HEK293 (cell line): ENCODE measurements around the gene ANKRD9.

ENCODE experiments used
- CTCF ChIA-PET: fragments of 350-600 bp; formaldehyde crosslinking; extraction: SDS; loops from one replicate; lab custom pipeline; 2021; ENCODE audit warnings: antibody characterized with exemption; lab: Yijun Ruan, JAX
- POLR2A ChIA-PET: fragments of 300-600 bp; formaldehyde crosslinking; extraction: SDS; loops from one replicate; lab custom pipeline; 2020; ENCODE audit warnings: antibody characterized with exemption, inconsistent platforms; lab: Yijun Ruan, JAX
- H3K27ac ChIP-seq: fragments of 200-500 bp; sonication (Bioruptor generic); 2 replicates; pipeline ENCODE4 v1.5.1; 2014; ENCODE audit warnings: low read depth, low read length, control low read depth, inconsistent platforms; ENCODE audit errors: extremely low read depth
- H3K36me3 ChIP-seq, 2 experiments: fragments of 200-500 bp in 1 of 2; sonication (Bioruptor generic) in 1 of 2; 1 replicate in 1 of 2; 2 replicates in 1 of 2; pipeline ENCODE4 v1.5.1; 2014 to 2017; ENCODE audit warnings: inconsistent platforms in 2 of 2, low read length in 2 of 2; ENCODE audit not compliant: control insufficient read depth in 2 of 2, insufficient read depth in 1 of 2
- H3K4me1 ChIP-seq: fragments of 200-500 bp; sonication (Bioruptor generic); 2 replicates; pipeline ENCODE4 v1.5.1; 2014; ENCODE audit warnings: mild to moderate bottlenecking, low read length, inconsistent platforms; ENCODE audit not compliant: control insufficient read depth, insufficient read depth
- H3K4me3 ChIP-seq: 2 replicates; pipeline ENCODE4 v1.5.1; 2011; ENCODE audit warnings: low read depth, mild to moderate bottlenecking, control low read depth, low read length, moderate library complexity
- H3K9me3 ChIP-seq: fragments of 200-500 bp; sonication (Bioruptor generic); 2 replicates; pipeline ENCODE4 v1.5.1; 2014; ENCODE audit warnings: low read depth, low read length, inconsistent platforms; ENCODE audit not compliant: control insufficient read depth, insufficient read depth
- EGR2 ChIP-seq: fragments of 450-650 bp; formaldehyde crosslinking; IDR thresholded peaks from 2 replicates; pipeline ENCODE4 v1.5.1; 2016; ENCODE audit warnings: low read depth, missing biosample characterization, missing genetic modification characterization
- HIC1 ChIP-seq: fragments of 450-650 bp; formaldehyde crosslinking; IDR thresholded peaks from 2 replicates; pipeline ENCODE4 v1.5.1; 2016; ENCODE audit warnings: missing biosample characterization, missing genetic modification characterization
- KLF1 ChIP-seq: fragments of 450-650 bp; formaldehyde crosslinking; IDR thresholded peaks from 2 replicates; pipeline ENCODE4 v1.5.1; 2016; ENCODE audit warnings: missing biosample characterization, missing genetic modification characterization
- KLF16 ChIP-seq: fragments of 450-650 bp; formaldehyde crosslinking; IDR thresholded peaks from 2 replicates; pipeline ENCODE4 v1.5.1; 2017; ENCODE audit warnings: missing biosample characterization, missing genetic modification characterization
- KLF7 ChIP-seq: fragments of 450-650 bp; formaldehyde crosslinking; IDR thresholded peaks from 2 replicates; pipeline ENCODE4 v1.5.1; 2016; ENCODE audit warnings: missing biosample characterization, missing genetic modification characterization, borderline replicate concordance
- KLF8 ChIP-seq: fragments of 450-650 bp; formaldehyde crosslinking; IDR thresholded peaks from 2 replicates; pipeline ENCODE4 v1.5.1; 2016; ENCODE audit warnings: missing biosample characterization, missing genetic modification characterization
- KLF9 ChIP-seq: fragments of 450-650 bp; formaldehyde crosslinking; IDR thresholded peaks from 2 replicates; pipeline ENCODE4 v1.5.1; 2016; ENCODE audit warnings: missing biosample characterization, missing genetic modification characterization, low read depth
- MEIS1 ChIP-seq: sonication (generic); formaldehyde crosslinking; IDR thresholded peaks from 2 replicates; pipeline ENCODE4 v1.8.1; 2022; ENCODE audit warnings: missing genetic modification reagents, mild to moderate bottlenecking, borderline replicate concordance
- REPIN1 ChIP-seq: fragments of 450-650 bp; formaldehyde crosslinking; IDR thresholded peaks from 2 replicates; pipeline ENCODE4 v1.5.1; 2017; ENCODE audit warnings: missing biosample characterization, missing genetic modification characterization, low read depth
- SP2 ChIP-seq: fragments of 450-650 bp; formaldehyde crosslinking; IDR thresholded peaks from 2 replicates; pipeline ENCODE4 v1.5.1; 2016; ENCODE audit warnings: missing biosample characterization, missing genetic modification characterization
- SP3 ChIP-seq: fragments of 450-650 bp; formaldehyde crosslinking; IDR thresholded peaks from 2 replicates; pipeline ENCODE4 v1.5.1; 2016; ENCODE audit warnings: missing biosample characterization, missing genetic modification characterization
- ZBTB10 ChIP-seq: fragments of 450-650 bp; formaldehyde crosslinking; IDR thresholded peaks from 2 replicates; pipeline ENCODE4 v1.5.1; 2016; ENCODE audit warnings: missing biosample characterization, missing genetic modification characterization
- ZNF391 ChIP-seq: fragments of 450-650 bp; formaldehyde crosslinking; IDR thresholded peaks from 2 replicates; pipeline ENCODE4 v1.5.1; 2016; ENCODE audit warnings: low read depth, missing biosample characterization, missing genetic modification characterization, borderline replicate concordance
- ZNF426 ChIP-seq: fragments of 450-650 bp; formaldehyde crosslinking; IDR thresholded peaks from 2 replicates; pipeline ENCODE4 v1.5.1; 2017; ENCODE audit warnings: missing biosample characterization, missing genetic modification characterization, mild to moderate bottlenecking, inconsistent platforms, moderate library complexity
- ZNF473 ChIP-seq: fragments of 450-650 bp; formaldehyde crosslinking; IDR thresholded peaks from 2 replicates; pipeline ENCODE4 v1.5.1; 2017; ENCODE audit warnings: missing biosample characterization, missing genetic modification characterization
- ZNF626 ChIP-seq: fragments of 450-650 bp; sonication (Bioruptor Pico); formaldehyde crosslinking; IDR thresholded peaks from 2 replicates; pipeline ENCODE4 v1.5.1; 2018; ENCODE audit warnings: missing biosample characterization, missing genetic modification characterization, inconsistent platforms
- ZNF658 ChIP-seq: fragments of 450-650 bp; formaldehyde crosslinking; IDR thresholded peaks from 2 replicates; pipeline ENCODE4; 2016; ENCODE audit warnings: missing biosample characterization, missing genetic modification characterization
- ZNF664 ChIP-seq: fragments of 450-650 bp; formaldehyde crosslinking; IDR thresholded peaks from 2 replicates; pipeline ENCODE4 v1.5.1; 2016; ENCODE audit warnings: missing biosample characterization, missing genetic modification characterization
- ZNF692 ChIP-seq: fragments of 450-650 bp; formaldehyde crosslinking; IDR thresholded peaks from 2 replicates; pipeline ENCODE4 v1.5.1; 2016; ENCODE audit warnings: missing biosample characterization, missing genetic modification characterization
- ZNF768 ChIP-seq: fragments of 450-650 bp; formaldehyde crosslinking; IDR thresholded peaks from 2 replicates; pipeline ENCODE4 v1.5.1; 2018; ENCODE audit warnings: missing biosample characterization, mild to moderate bottlenecking, missing genetic modification characterization
- ZNF792 ChIP-seq: fragments of 450-650 bp; formaldehyde crosslinking; IDR thresholded peaks from 2 replicates; pipeline ENCODE4 v1.5.1; 2016; ENCODE audit warnings: missing biosample characterization, missing genetic modification characterization
- ZNF843 ChIP-seq: fragments of 450-650 bp; formaldehyde crosslinking; IDR thresholded peaks from 2 replicates; pipeline ENCODE4 v1.5.1; 2016; ENCODE audit warnings: missing biosample characterization, missing genetic modification characterization

Gene ANKRD9

GRCh38 chr14:102510616-102511520 is 1.3 kb upstream of the ANKRD9 start:
- no peak overlapping the region for H3K27ac ChIP-seq
- peaks cover 0 to 23% of the 10 kb centered on the region in 2 experiments; a peak in 1 of 3 replicates for H3K36me3 ChIP-seq
- ChIA-PET POLR2A (interaction anchor here (1.0 kb wide), 1 partner anchor 14 kb away, joined by 5 read pairs; no protein-coding TSS in a partner anchor), CTCF (interaction anchor here (0.6 to 1.6 kb wide), 3 partner anchors 14 to 549 kb away, joined by 3 to 5 read pairs (median 3); no protein-coding TSS in a partner anchor)
- peaks cover 3% of the 10 kb centered on the region; the same call in 1 of the 2 replicates for H3K4me1 ChIP-seq
- no peaks in the 10 kb centered on the region for H3K9me3 ChIP-seq
- no peak for TF ChIP-seq ZNF843 (tag by site-specific recombination)
- TF ChIP-seq EGR2, result 0 out of 2 replicates have a peak, but pooled peaks have one; percentile 16
- no peak for TF ChIP-seq KLF16 (tag by site-specific recombination)
- TF ChIP-seq KLF9 (tag by site-specific recombination), result peak; percentile 50; the same call in 1 of the 2 replicates
- TF ChIP-seq ZNF658 (tag by site-specific recombination), result no peak
- TF ChIP-seq ZNF664, result 0 out of 2 replicates have a peak, but pooled peaks have one; percentile 8
- TF ChIP-seq MEIS1 (CRISPR knock-in tag), result no peak
- TF ChIP-seq KLF8 (tag by site-specific recombination), result 0 out of 2 replicates have a peak, but pooled peaks have one; percentile 20
- TF ChIP-seq KLF1 (tag by site-specific recombination), result peak; percentile 37
- no peak for TF ChIP-seq ZNF792 (tag by site-specific recombination)
- peak; percentile 50; the same call in 1 of the 2 replicates for TF ChIP-seq HIC1 (tag by site-specific recombination)
- TF ChIP-seq REPIN1, result no peak
- peak; percentile 15; the same call in 1 of the 2 replicates for TF ChIP-seq SP3 (tag by site-specific recombination)
- H3K4me3 ChIP-seq, result no peak overlapping the region

- H3K9me3 ChIP-seq, result no peaks in the 10 kb centered on the region
- CTCF ChIA-PET, result interaction anchor here (0.6 to 1.7 kb wide), 3 partner anchors 16 to 170 kb away, joined by 3 to 11 read pairs (median 6); no protein-coding TSS in a partner anchor
- peaks cover 3% of the 10 kb centered on the region; the same call in 1 of the 2 replicates for H3K4me1 ChIP-seq
- POLR2A ChIA-PET, result interaction anchor here (0.6 to 1.0 kb wide), 3 partner anchors 16 to 20 kb away, joined by 4 to 5 read pairs (median 5); no protein-coding TSS in a partner anchor
- peaks cover 0 to 29% of the 10 kb centered on the region in 2 experiments; a peak in 1 of 3 replicates for H3K36me3 ChIP-seq
- H3K27ac ChIP-seq, result peak overlapping the region; percentile 87
- peak overlapping the region; percentile 72 for H3K4me3 ChIP-seq
- TF ChIP-seq ZNF391 (no peak), ZNF658 (tag by site-specific recombination) (no peak), ZBTB10 (0 out of 2 replicates have a peak, but pooled peaks have one; percentile 17), EGR2 (0 out of 2 replicates have a peak, but pooled peaks have one; percentile 11), ZNF473 (tag by site-specific recombination) (no peak), ZNF626 (tag by site-specific recombination) (no peak), KLF7 (tag by site-specific recombination) (0 out of 2 replicates have a peak, but pooled peaks have one; percentile 5), ZNF692 (0 out of 2 replicates have a peak, but pooled peaks have one; percentile 26), ZNF426 (no peak), SP2 (tag by site-specific recombination) (peak; percentile 60), KLF9 (tag by site-specific recombination) (peak; percentile 53), ZNF768 (no peak), KLF8 (tag by site-specific recombination) (0 out of 2 replicates have a peak, but pooled peaks have one; percentile 50)
Observed at GRCh38 chr14:102508774-102509745, 516 bp downstream of the ANKRD9 start.
